ENCODE results near the gene KIF26B.

The KIF26B gene

DNA sequence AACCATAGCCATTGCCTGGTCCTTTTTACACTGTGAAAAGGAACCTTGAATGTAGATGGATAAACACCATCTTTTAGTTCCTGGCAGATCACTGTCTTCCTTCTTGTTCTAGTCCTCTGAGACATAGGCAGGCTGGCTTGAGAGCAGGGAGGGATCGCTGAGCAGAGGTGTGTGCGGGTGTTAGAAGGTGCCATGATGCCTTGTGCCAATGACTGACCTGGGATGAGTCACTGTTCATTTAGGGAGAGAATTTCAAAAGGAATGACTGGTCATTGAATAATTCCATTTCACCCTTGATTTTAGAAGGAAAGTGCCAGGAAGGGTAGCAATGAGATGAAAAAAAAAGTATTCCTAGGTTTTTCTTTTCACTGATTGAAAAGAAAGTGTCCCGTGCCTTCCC is 383.9 kb downstream of the KIF26B start:
- no peak for DNase-seq

GRCh38 chr1:245541369-245541768 is 386.6 kb downstream of the KIF26B start:
- no peak for DNase-seq

GRCh38 chr1:245542365-245542764 is 387.6 kb downstream of the KIF26B start:
- no peak for DNase-seq

DNA sequence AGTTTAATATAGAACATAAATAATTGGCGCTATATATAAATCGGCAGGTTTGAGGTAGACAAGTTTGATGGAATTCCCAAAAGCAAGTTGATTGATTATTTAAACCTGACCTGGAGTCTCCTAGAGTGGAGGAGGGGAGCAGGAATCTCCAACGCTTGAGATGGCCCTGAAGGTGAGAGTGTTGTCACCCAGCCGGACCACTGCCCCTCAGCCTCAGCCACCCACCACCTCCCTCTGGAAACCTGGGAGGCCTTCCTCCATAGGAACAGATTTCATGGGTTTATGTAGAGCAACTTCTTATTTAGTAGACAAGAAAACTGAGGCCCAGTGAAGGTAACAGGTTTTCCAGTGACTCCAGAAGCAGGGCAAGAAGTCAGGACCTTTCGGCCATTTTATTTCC is 389.5 kb downstream of the KIF26B start:
- no peak for DNase-seq

DNA sequence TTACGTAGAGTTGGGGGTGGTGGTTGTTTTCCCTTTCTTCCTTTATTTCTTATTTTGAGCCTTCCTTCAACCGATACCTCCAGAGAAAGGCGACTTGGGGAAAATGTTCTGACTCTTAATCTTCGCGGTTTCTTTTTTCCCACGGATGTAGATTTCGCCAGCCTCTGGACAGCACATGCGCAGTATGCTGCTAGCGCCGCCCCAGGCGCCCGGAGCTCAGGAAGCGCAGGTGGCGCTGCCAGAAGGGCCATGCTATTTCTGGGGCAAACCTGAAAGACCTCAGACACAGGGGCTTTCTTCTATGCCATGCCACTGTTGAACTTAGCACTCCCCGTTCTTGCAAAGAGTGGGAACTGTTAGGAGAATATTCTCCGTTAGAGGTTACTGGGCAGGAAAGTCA is 392.1 kb downstream of the KIF26B start:
- DNase-seq = no peak

GRCh38 chr1:245549996-245550719 is 395.4 kb downstream of the KIF26B start:
- no peak for DNase-seq

GRCh38 chr1:245550720-245551043 is 395.9 kb downstream of the KIF26B start:
- DNase-seq = no peak

DNA sequence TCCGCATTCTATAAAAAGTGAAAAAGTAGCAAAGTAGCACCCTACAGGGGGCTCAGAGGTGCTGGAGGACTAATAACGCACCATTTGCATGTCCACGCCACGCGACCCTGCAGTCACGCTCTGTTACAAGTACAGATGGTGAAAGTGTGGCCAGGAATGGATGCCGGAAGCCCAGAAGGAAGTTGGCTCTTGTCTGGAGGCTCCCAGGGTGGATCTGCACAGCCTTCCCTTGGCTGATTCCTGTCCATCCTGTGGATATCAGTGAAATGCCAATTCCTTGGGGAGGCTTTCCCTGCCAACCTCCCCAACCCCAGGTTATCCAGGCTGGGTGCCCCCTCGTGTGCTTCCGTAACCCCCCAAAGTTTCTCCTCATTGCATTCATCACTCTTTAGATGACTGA is 396.8 kb downstream of the KIF26B start:
- DNase-seq = no peak

DNA sequence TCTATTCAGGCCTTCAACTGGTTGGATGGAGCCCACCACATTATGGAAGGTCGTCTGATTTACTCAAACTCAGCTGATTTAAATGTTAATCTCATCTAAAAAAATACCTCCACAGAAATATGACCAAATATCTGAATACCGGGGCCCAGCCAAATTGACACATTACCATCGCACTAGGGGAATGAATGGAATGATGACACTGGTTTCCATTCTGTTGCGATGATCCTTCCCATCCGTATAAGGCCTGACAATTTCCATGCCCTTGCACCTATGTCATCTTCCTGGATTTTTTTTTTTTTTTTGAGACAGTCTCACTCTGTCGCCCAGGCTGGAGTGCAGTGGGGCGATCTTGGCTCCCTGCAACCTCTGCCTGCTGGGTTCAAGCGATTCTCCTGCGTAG is 397.5 kb downstream of the KIF26B start:
- DNase-seq = no peak

- DNase-seq = no peak
Measured at GRCh38 chr1:245556057-245556456, 401.3 kb downstream of the KIF26B start.

- no peak for DNase-seq
Measured at GRCh38 chr1:245558069-245558468, 403.3 kb downstream of the KIF26B start.

DNA sequence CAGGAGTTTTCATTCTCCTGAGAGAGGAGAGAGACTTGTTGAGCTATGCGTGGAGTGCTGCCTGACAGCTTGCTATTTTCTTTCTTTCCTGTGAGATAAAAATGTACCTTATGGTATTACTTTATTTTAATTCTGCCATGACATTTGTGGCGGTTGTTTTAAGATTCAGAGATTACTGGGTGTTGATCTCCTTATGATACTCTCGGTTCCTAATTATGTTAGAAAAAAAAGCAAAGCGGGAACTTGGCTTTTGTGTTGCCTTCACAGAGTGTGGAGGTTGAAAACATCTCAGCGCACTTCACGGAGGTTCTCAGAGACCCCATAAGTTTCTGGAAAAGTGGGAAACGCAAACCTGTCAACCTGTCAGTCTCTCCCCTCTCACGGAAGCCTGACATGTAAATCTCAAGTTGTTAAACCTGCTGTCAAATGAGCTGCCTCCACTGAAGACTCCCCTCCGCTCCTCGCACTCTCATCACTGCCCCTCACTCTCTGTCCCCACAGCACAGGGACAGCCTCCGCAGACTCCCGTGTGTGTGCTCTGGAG is 405.6 kb downstream of the KIF26B start:
- DNase-seq = no peak

- DNase-seq = no peak
Measured at GRCh38 chr1:245561665-245562234, 407.0 kb downstream of the KIF26B start.

- DNase-seq = no peak
Measured at GRCh38 chr1:245566134-245566533, 411.3 kb downstream of the KIF26B start.

DNA sequence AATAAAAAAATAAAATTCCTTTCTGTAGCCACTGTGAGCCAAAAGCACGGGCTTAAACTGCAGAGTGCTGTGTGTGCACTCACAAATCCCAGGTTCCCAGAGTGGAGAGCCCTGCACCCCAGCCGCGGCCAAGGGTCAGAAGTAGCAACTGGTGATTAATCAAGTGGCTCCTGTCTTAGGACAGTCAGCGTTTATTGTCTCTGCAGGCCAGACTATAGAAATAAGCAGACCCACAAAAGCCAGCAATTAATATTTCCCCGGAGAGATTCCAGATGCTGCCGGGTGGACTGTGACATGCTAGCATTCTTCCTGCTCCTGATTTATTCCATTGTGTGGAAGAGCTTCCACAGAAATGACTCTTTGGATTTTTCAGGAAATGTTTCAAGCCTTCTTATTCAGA is 412.2 kb downstream of the KIF26B start:
- no peak for DNase-seq

- DNase-seq = no peak
Measured at GRCh38 chr1:245571815-245572294, 417.1 kb downstream of the KIF26B start.

- no peak for DNase-seq
Measured at GRCh38 chr1:245572709-245573108, 417.9 kb downstream of the KIF26B start.

DNA sequence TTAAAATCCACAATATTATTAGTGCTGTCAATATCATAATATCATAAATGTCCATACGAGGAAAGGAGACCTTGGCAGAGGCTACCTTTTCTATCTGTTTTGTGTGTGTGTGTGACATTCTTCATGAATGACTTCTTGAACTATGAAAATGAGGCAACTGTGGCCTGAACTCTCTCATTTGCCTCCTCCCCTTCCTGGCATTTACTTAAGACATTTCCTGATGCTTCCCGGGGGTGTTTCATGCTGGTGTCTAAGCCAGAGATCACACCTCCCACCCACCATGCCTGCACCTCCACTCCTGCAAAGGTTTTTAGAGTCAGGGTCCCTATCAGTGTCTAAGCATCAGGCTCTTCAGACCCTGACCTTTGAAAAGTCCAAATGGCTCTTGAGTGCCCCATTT is 420.9 kb downstream of the KIF26B start:
- no peak for DNase-seq

- no peak for DNase-seq
Measured at GRCh38 chr1:245576323-245576722, 421.5 kb downstream of the KIF26B start.

DNA sequence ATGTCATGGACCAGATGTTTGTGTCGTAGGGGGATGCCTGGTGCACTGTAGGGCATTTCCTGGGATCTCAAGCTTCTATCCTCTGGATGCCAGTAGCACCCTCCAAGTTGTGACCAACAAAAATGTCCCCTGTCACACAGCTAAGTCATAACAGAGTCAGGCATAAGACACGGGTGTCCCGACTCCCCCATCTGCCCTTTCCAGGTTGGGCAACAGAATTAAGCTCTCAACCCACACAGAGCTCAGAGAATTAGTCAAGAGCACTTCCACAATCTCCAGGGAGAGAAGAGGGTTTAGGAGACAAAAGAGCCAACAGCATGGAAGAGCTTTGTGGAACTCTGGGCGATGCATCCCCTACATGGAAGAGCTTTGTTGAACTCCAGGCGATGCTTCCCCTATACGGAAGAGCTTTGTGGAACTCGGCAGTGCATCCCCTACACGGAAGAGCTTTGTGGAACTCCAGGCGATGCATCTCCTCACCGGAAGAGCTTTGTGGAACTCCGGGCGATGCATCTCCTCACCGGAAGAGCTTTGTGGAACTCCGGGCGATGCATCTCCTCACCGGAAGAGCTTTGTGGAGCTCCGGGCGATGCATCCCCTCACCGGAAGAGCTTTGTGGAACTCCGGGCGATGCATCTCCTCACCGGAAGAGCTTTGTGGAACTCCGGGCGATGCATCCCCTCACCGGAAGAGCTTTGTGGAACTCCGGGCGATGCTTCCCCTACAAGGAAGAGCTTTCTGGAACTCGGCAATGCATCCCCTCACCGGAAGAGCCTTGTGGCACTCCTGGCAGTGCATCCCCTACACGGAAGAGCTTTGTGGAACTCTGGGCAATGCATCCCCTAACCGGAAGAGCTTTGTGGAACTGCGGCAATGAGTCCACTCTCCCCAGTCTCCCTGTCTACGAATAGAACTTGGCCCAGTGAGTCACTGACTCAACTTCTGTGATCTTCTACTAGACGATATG is 422.7 kb downstream of the KIF26B start:
- DNase-seq = no peak

GRCh38 chr1:245578308-245578707 is 423.5 kb downstream of the KIF26B start:
- DNase-seq = no peak

DNA sequence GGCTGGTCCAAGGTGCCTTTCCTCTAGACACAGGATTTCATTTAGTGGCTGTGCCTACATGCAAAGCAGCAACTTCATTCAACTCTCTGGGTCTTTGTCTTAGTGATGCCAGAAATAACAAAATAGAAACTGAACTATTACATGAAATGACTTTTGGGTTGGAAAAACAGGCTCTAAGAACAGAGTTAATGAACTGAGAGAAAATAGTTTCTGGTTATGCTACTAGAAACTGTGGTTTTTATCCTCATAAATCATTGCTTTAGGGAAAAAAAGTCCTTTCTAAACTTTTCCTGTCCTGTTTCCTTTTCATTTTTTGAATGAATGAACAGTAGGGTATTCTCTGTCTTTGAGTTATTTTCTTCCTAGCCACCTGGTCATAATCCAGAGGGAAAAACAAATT is 424.0 kb downstream of the KIF26B start:
- DNase-seq = no peak

DNA sequence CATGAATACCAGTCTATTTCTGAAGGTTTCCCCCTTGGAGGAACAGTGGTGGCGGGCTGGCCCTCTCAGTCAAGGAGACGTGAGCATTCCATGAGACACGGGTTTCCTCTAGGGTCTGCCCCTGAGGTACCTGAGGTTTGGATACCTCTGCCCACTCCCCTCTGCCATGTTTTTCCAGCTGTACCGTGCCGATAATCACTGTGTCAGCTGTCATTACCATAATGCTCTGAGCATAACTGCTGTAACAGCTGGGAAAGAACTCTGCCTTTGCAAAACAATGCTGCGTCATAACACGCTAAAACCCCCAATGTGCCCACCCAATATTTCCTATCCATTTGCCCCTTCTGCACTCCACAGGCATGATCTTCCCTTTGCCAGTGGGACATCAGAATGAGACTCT is 425.1 kb downstream of the KIF26B start:
- no peak for DNase-seq

GRCh38 chr1:245580651-245581050 is 425.9 kb downstream of the KIF26B start:
- no peak for DNase-seq
